Measurements from ENCODE around the gene SERPINA12. TPM values are rescaled to one million over a fixed set of nuclear protein-coding genes. Genes with fewer than 3 reads are reported as not detected.

Gene SERPINA12
- total and polyA plus RNA-seq, 2 of the 13 experiments (the other 11 are each of a cell fraction or from before 2014, with no cell fraction given): 0.08 TPM; not detected in 1

GRCh38 chr14:94480809-94481208 is 28.5 kb downstream of the SERPINA12 start (continued):
- TF ChIP-seq ZHX1 (CRISPR knock-in tag; IDR thresholded peaks at IDR 0.05; ENCODE audit: low read depth): no peak
- no peak for TF ChIP-seq FOXA1 (IDR thresholded peaks at IDR 0.05)
- peak; percentile 49; the same call in 1 of the 2 replicates for TF ChIP-seq FOXA1 (CRISPR knock-in tag; IDR thresholded peaks at IDR 0.05)
- peak; percentile 72; the same call in 1 of the 2 replicates for TF ChIP-seq FOXO1 (CRISPR knock-in tag; IDR thresholded peaks at IDR 0.05)
- TF ChIP-seq ZNF512 (CRISPR knock-in tag; IDR thresholded peaks at IDR 0.05): no peak
- TF ChIP-seq SNAI1 (CRISPR knock-in tag; IDR thresholded peaks at IDR 0.05; ENCODE audit: borderline replicate concordance): no peak
- peak; percentile 49; the same call in 1 of the 2 replicates for TF ChIP-seq SOX5 (CRISPR knock-in tag; IDR thresholded peaks at IDR 0.05; ENCODE audit: borderline replicate concordance)
- TF ChIP-seq MIER3 (CRISPR knock-in tag; IDR thresholded peaks at IDR 0.05; ENCODE audit: borderline replicate concordance): peak; percentile 48; the same call in 1 of the 2 replicates
- 0 out of 2 replicates have a peak, but pooled peaks have one; percentile 42 for TF ChIP-seq HNF4G (IDR thresholded peaks at IDR 0.05; ENCODE audit: borderline replicate concordance, low read depth, low read length)
- peak; percentile 30; the same call in 1 of the 2 replicates for TF ChIP-seq HNF4G (CRISPR knock-in tag; IDR thresholded peaks at IDR 0.05; ENCODE audit: borderline replicate concordance, low read depth)
- no peak for TF ChIP-seq NCOR1 (IDR thresholded peaks at IDR 0.05; ENCODE audit: borderline replicate concordance, low read length)
- peak; percentile 55; the same call in 1 of the 2 replicates for TF ChIP-seq MIXL1 (CRISPR knock-in tag; IDR thresholded peaks at IDR 0.05)
- 0 out of 2 replicates have a peak, but pooled peaks have one; percentile 25 for TF ChIP-seq NFKBIZ (CRISPR knock-in tag; IDR thresholded peaks at IDR 0.05)
- TF ChIP-seq ZNF207 (IDR thresholded peaks at IDR 0.05; ENCODE audit: borderline replicate concordance): no peak
- peak; percentile 69 for TF ChIP-seq NCOA2 (CRISPR knock-in tag; IDR thresholded peaks at IDR 0.05)
- TF ChIP-seq ISL2 (CRISPR knock-in tag; IDR thresholded peaks at IDR 0.05): peak; percentile 61; the same call in 1 of the 2 replicates
- TF ChIP-seq ZNF670 (CRISPR knock-in tag; IDR thresholded peaks at IDR 0.05; ENCODE audit: borderline replicate concordance): 0 out of 2 replicates have a peak, but pooled peaks have one; percentile 7
- TF ChIP-seq HDAC2 (CRISPR knock-in tag; IDR thresholded peaks at IDR 0.05): peak; percentile 48
- no peak for TF ChIP-seq CC2D1A (CRISPR knock-in tag; IDR thresholded peaks at IDR 0.05)
- peak; percentile 43; the same call in 1 of the 2 replicates for TF ChIP-seq BCL6 (CRISPR knock-in tag; IDR thresholded peaks at IDR 0.05)
- TF ChIP-seq MZF1 (CRISPR knock-in tag; IDR thresholded peaks at IDR 0.05; ENCODE audit: borderline replicate concordance): no peak
- TF ChIP-seq RXRB (CRISPR knock-in tag; IDR thresholded peaks at IDR 0.05; ENCODE audit: borderline replicate concordance): peak; percentile 62
- TF ChIP-seq SAP130 (CRISPR knock-in tag; IDR thresholded peaks at IDR 0.05; ENCODE audit: low read depth): peak; percentile 52
- TF ChIP-seq MED1 (CRISPR knock-in tag; IDR thresholded peaks at IDR 0.05): peak; percentile 93
- peak; percentile 35; the same call in 1 of the 2 replicates for TF ChIP-seq CREM (IDR thresholded peaks at IDR 0.05)
- no peak for TF ChIP-seq CREM (CRISPR knock-in tag; IDR thresholded peaks at IDR 0.05)
- peak; percentile 21; the same call in 1 of the 2 replicates for TF ChIP-seq NR2F2 (IDR thresholded peaks at IDR 0.05; ENCODE audit: borderline replicate concordance, low read depth)
- TF ChIP-seq NAIF1 (CRISPR knock-in tag; IDR thresholded peaks at IDR 0.05; ENCODE audit: borderline replicate concordance): 0 out of 2 replicates have a peak, but pooled peaks have one; percentile 41
- peak; percentile 80 for TF ChIP-seq TEAD3 (CRISPR knock-in tag; optimal IDR thresholded peaks at IDR 0.05; ENCODE audit: borderline replicate concordance)
- TF ChIP-seq ZBTB7B (CRISPR knock-in tag; IDR thresholded peaks at IDR 0.05): peak; percentile 53; the same call in 1 of the 2 replicates
- no peak for TF ChIP-seq EHMT2 (IDR thresholded peaks at IDR 0.05; ENCODE audit: borderline replicate concordance, low read depth, low read length)

Data from HepG2 (cell line).